Mucosa of stomach (tissue), 1 donor: ENCODE measurements around the gene GNAL.

Source experiments
- H3K27me3 ChIP-seq: one replicate; pipeline ENCODE4 v1.7.0; 2013; ENCODE audit warnings: mild to moderate bottlenecking, low read length; ENCODE audit not compliant: control insufficient read depth, insufficient read depth
- H3K36me3 ChIP-seq: one replicate; pipeline ENCODE4 v1.7.0; 2013; ENCODE audit warnings: low read length; ENCODE audit not compliant: control insufficient read depth, insufficient read depth
- H3K4me1 ChIP-seq: one replicate; pipeline ENCODE4 v1.7.0; 2013; ENCODE audit warnings: mild to moderate bottlenecking, low read length; ENCODE audit not compliant: control insufficient read depth, insufficient read depth
- H3K4me3 ChIP-seq: one replicate; pipeline ENCODE4 v1.7.0; 2013; ENCODE audit warnings: low read length
- H3K9ac ChIP-seq: one replicate; pipeline ENCODE4 v1.7.0; 2013; ENCODE audit warnings: mild to moderate bottlenecking, low read length, moderate library complexity
- H3K9me3 ChIP-seq: one replicate; pipeline ENCODE4 v1.7.0; 2013; ENCODE audit warnings: mild to moderate bottlenecking, low read length, moderate library complexity; ENCODE audit not compliant: control insufficient read depth
- donor health status: Pancreatic carcinoma.

GNAL gene

GRCh38 chr18:11752116-11752911 lies 63.2 kb downstream of the GNAL start:
- Histone ChIP-seq H3K27me3 (peaks cover 27% of the 10 kb centered on the region), H3K4me3 (no peak overlapping the region), H3K36me3 (no peaks in the 10 kb centered on the region), H3K9me3 (no peaks in the 10 kb centered on the region), H3K9ac (no peak overlapping the region), H3K4me1 (no peaks in the 10 kb centered on the region)

GRCh38 chr18:11754979-11755378 lies 65.9 kb downstream of the GNAL start:
- Histone ChIP-seq H3K27me3 (peaks cover 22% of the 10 kb centered on the region), H3K9ac (no peak overlapping the region), H3K4me1 (no peaks in the 10 kb centered on the region), H3K9me3 (no peaks in the 10 kb centered on the region), H3K4me3 (no peak overlapping the region), H3K36me3 (no peaks in the 10 kb centered on the region)

GRCh38 chr18:11757084-11757590 lies 68.1 kb downstream of the GNAL start:
- Histone ChIP-seq H3K9ac (no peak overlapping the region), H3K4me1 (no peaks in the 10 kb centered on the region), H3K9me3 (no peaks in the 10 kb centered on the region), H3K36me3 (no peaks in the 10 kb centered on the region), H3K4me3 (no peak overlapping the region), H3K27me3 (peaks cover 8% of the 10 kb centered on the region)

GRCh38 chr18:11759456-11759855 lies 70.4 kb downstream of the GNAL start:
- Histone ChIP-seq H3K4me3 (no peak overlapping the region), H3K4me1 (no peaks in the 10 kb centered on the region), H3K9ac (no peak overlapping the region), H3K27me3 (no peaks in the 10 kb centered on the region), H3K9me3 (no peaks in the 10 kb centered on the region), H3K36me3 (no peaks in the 10 kb centered on the region)

GRCh38 chr18:11760498-11761167 lies 71.6 kb downstream of the GNAL start:
- Histone ChIP-seq H3K4me3 (no peak overlapping the region), H3K9ac (no peak overlapping the region), H3K4me1 (no peaks in the 10 kb centered on the region), H3K36me3 (no peaks in the 10 kb centered on the region), H3K27me3 (no peaks in the 10 kb centered on the region), H3K9me3 (no peaks in the 10 kb centered on the region)

GRCh38 chr18:11761553-11761952 lies 72.5 kb downstream of the GNAL start:
- H3K36me3 ChIP-seq = no peaks in the 10 kb centered on the region
- H3K9me3 ChIP-seq = no peaks in the 10 kb centered on the region
- H3K4me1 ChIP-seq = no peaks in the 10 kb centered on the region
- H3K4me3 ChIP-seq = no peak overlapping the region
- no peak overlapping the region for H3K9ac ChIP-seq
- no peaks in the 10 kb centered on the region for H3K27me3 ChIP-seq

GRCh38 chr18:11762429-11762828 lies 73.4 kb downstream of the GNAL start:
- Histone ChIP-seq H3K27me3 (no peaks in the 10 kb centered on the region), H3K9me3 (no peaks in the 10 kb centered on the region), H3K36me3 (no peaks in the 10 kb centered on the region), H3K9ac (no peak overlapping the region), H3K4me1 (no peaks in the 10 kb centered on the region), H3K4me3 (no peak overlapping the region)

GRCh38 chr18:11767329-11767728 lies 78.3 kb downstream of the GNAL start:
- Histone ChIP-seq H3K4me3 (no peak overlapping the region), H3K27me3 (no peaks in the 10 kb centered on the region), H3K9me3 (no peaks in the 10 kb centered on the region), H3K36me3 (no peaks in the 10 kb centered on the region), H3K4me1 (no peaks in the 10 kb centered on the region), H3K9ac (no peak overlapping the region)

GRCh38 chr18:11767935-11768334 lies 78.9 kb downstream of the GNAL start:
- Histone ChIP-seq H3K36me3 (no peaks in the 10 kb centered on the region), H3K9ac (no peak overlapping the region), H3K4me1 (no peaks in the 10 kb centered on the region), H3K27me3 (no peaks in the 10 kb centered on the region), H3K9me3 (no peaks in the 10 kb centered on the region), H3K4me3 (no peak overlapping the region)

GRCh38 chr18:11775436-11776174 lies 86.5 kb downstream of the GNAL start:
- no peak overlapping the region for H3K9ac ChIP-seq
- no peaks in the 10 kb centered on the region for H3K9me3 ChIP-seq
- H3K4me3 ChIP-seq = no peak overlapping the region
- no peaks in the 10 kb centered on the region for H3K4me1 ChIP-seq
- no peaks in the 10 kb centered on the region for H3K27me3 ChIP-seq
- no peaks in the 10 kb centered on the region for H3K36me3 ChIP-seq

GRCh38 chr18:11780042-11780441 lies 91.0 kb downstream of the GNAL start:
- Histone ChIP-seq H3K9ac (no peak overlapping the region), H3K4me1 (no peaks in the 10 kb centered on the region), H3K9me3 (no peaks in the 10 kb centered on the region), H3K27me3 (no peaks in the 10 kb centered on the region), H3K4me3 (no peak overlapping the region), H3K36me3 (no peaks in the 10 kb centered on the region)
